ENCODE measurements around the gene ST8SIA4. TPM values are rescaled to one million over a fixed set of nuclear protein-coding genes. Genes with fewer than 3 reads are reported as not detected.
"Not testable (repeated sequence)": the region's sequence is repeated elsewhere in the genome, so short reads cannot be mapped to it uniquely, and the experiment has no call there.

ST8SIA4 gene
- total and polyA plus RNA-seq, 4 donors = 0.35 to 4.1 (median 1.6) TPM

GRCh38 chr5:100787648-100788047, 115.4 kb downstream of the ST8SIA4 start:
- no peak for DNase-seq (ENCODE audit: low spot score)
- no peak overlapping the region for H3K9ac ChIP-seq (ENCODE audit: low read depth in 1 of 2, low read length in 2 of 2)
- H3K27me3 ChIP-seq (ENCODE audit: control insufficient read depth in 4 of 4, insufficient read depth in 4 of 4, low read length in 3 of 4) = peaks cover 0 to 2% (median 0%) of the 10 kb centered on the region in 4 donors
- H3K9me3 ChIP-seq (ENCODE audit: control insufficient read depth in 4 of 4, low read length in 3 of 4) = no peaks in the 10 kb centered on the region
- 95% methylated on average over 2 of the region's 2 CpGs for WGBS
- H3K4me3 ChIP-seq (ENCODE audit: low read depth in 1 of 3, low read length in 3 of 3) = no peak overlapping the region
- H3K36me3 ChIP-seq (ENCODE audit: control insufficient read depth in 4 of 4, insufficient read depth in 3 of 4, low read depth in 1 of 4, low read length in 3 of 4) = no peaks in the 10 kb centered on the region
- H3K4me1 ChIP-seq (ENCODE audit: control insufficient read depth in 4 of 4, insufficient read depth in 4 of 4, low read length in 3 of 4) = no peaks in the 10 kb centered on the region
- no peak overlapping the region for H3K27ac ChIP-seq (ENCODE audit: low read depth in 1 of 2, low read length in 2 of 2)
- TF ChIP-seq JUND (IDR thresholded peaks at IDR 0.05) (no peak), ATF3 (IDR thresholded peaks at IDR 0.05) (no peak), HNF4A (conservative IDR thresholded peaks at IDR 0.05) (no peak), GABPA (IDR thresholded peaks at IDR 0.05 in 1 of 2, conservative IDR thresholded peaks at IDR 0.05 in 1 of 2) (no peak), SP1 (IDR thresholded peaks at IDR 0.05) (no peak), MAX (IDR thresholded peaks at IDR 0.05) (no peak), REST (IDR thresholded peaks at IDR 0.05) (no peak), HNF4G (IDR thresholded peaks at IDR 0.05) (no peak), NR2F2 (IDR thresholded peaks at IDR 0.05) (no peak), FOXA1 (IDR thresholded peaks at IDR 0.05) (no peak), RXRA (IDR thresholded peaks at IDR 0.05) (no peak), FOXA2 (IDR thresholded peaks at IDR 0.05) (no peak), EGR1 (IDR thresholded peaks at IDR 0.05; ENCODE audit: low read depth in 2 of 2) (no peak)

GRCh38 chr5:100785536-100785935, 117.5 kb downstream of the ST8SIA4 start:
- WGBS = 92% methylated on average over 19 of the region's 19 CpGs
- not testable (repeated sequence) for H3K27me3 ChIP-seq (ENCODE audit: control insufficient read depth in 4 of 4, insufficient read depth in 4 of 4, low read length in 3 of 4); H3K4me1 ChIP-seq (ENCODE audit: control insufficient read depth in 4 of 4, insufficient read depth in 4 of 4, low read length in 3 of 4); H3K9ac ChIP-seq (ENCODE audit: low read depth in 1 of 2, low read length in 2 of 2); DNase-seq (ENCODE audit: low spot score); H3K9me3 ChIP-seq (ENCODE audit: control insufficient read depth in 4 of 4, low read length in 3 of 4); H3K4me3 ChIP-seq (ENCODE audit: low read depth in 1 of 3, low read length in 3 of 3); H3K27ac ChIP-seq (ENCODE audit: low read depth in 1 of 2, low read length in 2 of 2); H3K36me3 ChIP-seq (ENCODE audit: control insufficient read depth in 4 of 4, insufficient read depth in 3 of 4, low read depth in 1 of 4, low read length in 3 of 4)

- H3K9ac ChIP-seq (ENCODE audit: low read depth in 1 of 2, low read length in 2 of 2) = no peak overlapping the region
- no peaks in the 10 kb centered on the region for H3K27me3 ChIP-seq (ENCODE audit: control insufficient read depth in 4 of 4, insufficient read depth in 4 of 4, low read length in 3 of 4)
- no peak overlapping the region for H3K4me3 ChIP-seq (ENCODE audit: low read depth in 1 of 3, low read length in 3 of 3)
- H3K36me3 ChIP-seq (ENCODE audit: control insufficient read depth in 4 of 4, insufficient read depth in 3 of 4, low read depth in 1 of 4, low read length in 3 of 4) = no peaks in the 10 kb centered on the region
- peak overlapping the region; percentile 9 to 19 for H3K27ac ChIP-seq (ENCODE audit: low read depth in 1 of 2, low read length in 2 of 2)
- TF ChIP-seq HNF4G (IDR thresholded peaks at IDR 0.05) = no peak
- no peak for TF ChIP-seq NR2F2 (IDR thresholded peaks at IDR 0.05)
- no peak for TF ChIP-seq YY1 (IDR thresholded peaks at IDR 0.05)
- no peak for TF ChIP-seq RXRA (IDR thresholded peaks at IDR 0.05)
- TF ChIP-seq FOXA1 (IDR thresholded peaks at IDR 0.05) = no peak
- TF ChIP-seq RAD21 (IDR thresholded peaks at IDR 0.05) = no peak
- TF ChIP-seq SP1 (IDR thresholded peaks at IDR 0.05) = no peak
- 50% methylated on average over 4 of the region's 4 CpGs for WGBS
- no peaks in the 10 kb centered on the region for H3K9me3 ChIP-seq (ENCODE audit: control insufficient read depth in 4 of 4, low read length in 3 of 4)
- DNase-seq (ENCODE audit: low spot score) = no peak
- no peaks in the 10 kb centered on the region for H3K4me1 ChIP-seq (ENCODE audit: control insufficient read depth in 4 of 4, insufficient read depth in 4 of 4, low read length in 3 of 4)
These were observed 122.7 kb downstream of the ST8SIA4 start for GRCh38 chr5:100780376-100780870.

Data from liver (tissue), 9 donors.